Measurements from ENCODE around the gene PEX12. TPM values are rescaled to one million over a fixed set of nuclear protein-coding genes. Genes with fewer than 3 reads are reported as not detected.

The PEX12 gene
- total and polyA plus RNA-seq, 2 of the 4 experiments (the other 2 are of a cell fraction), result 4.5 to 7.9 TPM

- BruUV-seq (replicated peaks), result no TSS peak
- dilution Hi-C loops (cut with HindIII; ENCODE audit: low sequenced_read_pairs, unreplicated experiment), result no loop called here
- no peak overlapping the region for H2AFZ ChIP-seq (replicated peaks; ENCODE audit: low read length, poor library complexity)
- H3K14ac ChIP-seq (replicated peaks; ENCODE audit: low read depth, low read length), result no peak overlapping the region
- H3K23ac ChIP-seq (ENCODE audit: low read depth, low read length), result no peak overlapping the region
- 85% methylated on average over 32 of the region's 54 CpGs; no CpG with 5 or more reads in 1 of the 2 experiments for WGBS, 2 experiments (ENCODE audit: extremely low coverage in 2 of 2, insufficient read length in 1 of 2)
- DNase-seq (no peak), ATAC-seq (ENCODE audit: low read depth) (no peak)
- H2BK5ac ChIP-seq (ENCODE audit: low read depth, low read length, poor library complexity, severe bottlenecking), result no peak overlapping the region
- H3K18ac ChIP-seq (ENCODE audit: low read depth, low read length), result no peak overlapping the region
- H3K56ac ChIP-seq (ENCODE audit: extremely low read depth, insufficient read depth, low read length), result no peak overlapping the region
- H4K8ac ChIP-seq (ENCODE audit: low read depth in 2 of 2, low read length in 2 of 2), result no peak overlapping the region
- ChIA-PET POLR2A (ENCODE audit: unreplicated experiment) (no interaction called here), CTCF (interaction anchor here (1.0 kb wide), 1 partner anchor 339 kb away, joined by 5 read pairs; no protein-coding TSS in a partner anchor)
- H3K9me1 ChIP-seq (ENCODE audit: insufficient read depth, low read length), result no peaks in the 10 kb centered on the region
- H3K36me3 ChIP-seq (ENCODE audit: control insufficient read depth, insufficient read depth, low read length), result peaks cover 41% of the 10 kb centered on the region
- H3K27ac ChIP-seq (ENCODE audit: insufficient read depth, low read length), result no peak overlapping the region
- H4K20me1 ChIP-seq (ENCODE audit: insufficient read depth, low read length), result peaks cover 13% of the 10 kb centered on the region; the same call in 1 of the 2 replicates
- H3K4ac ChIP-seq (ENCODE audit: low read depth, low read length), result no peak overlapping the region
- no peak overlapping the region for H2BK20ac ChIP-seq (ENCODE audit: low read depth, low read length)
- no peaks in the 10 kb centered on the region for H3K4me1 ChIP-seq (ENCODE audit: control insufficient read depth, insufficient read depth, low read length)
- H2BK15ac ChIP-seq (ENCODE audit: low read depth, low read length), result no peak overlapping the region
- no peak overlapping the region for H4K5ac ChIP-seq (ENCODE audit: low read depth, low read length)
- H3K4me2 ChIP-seq (ENCODE audit: low read depth, low read length), result no peak overlapping the region
- H3K9ac ChIP-seq (ENCODE audit: low read depth, low read length), result no peak overlapping the region
- H4K91ac ChIP-seq (ENCODE audit: insufficient read depth, low read depth, low read length), result no peak overlapping the region
- intact Hi-C loops (cut with micrococcal nuclease), result no loop called here
- in situ Hi-C loops (cut with MboI; ENCODE audit: low sequenced_read_pairs), result loop anchor here (25.0 kb wide), 1 partner anchor 609 kb away; the partner anchor contains the start of gene LIG3
- H3K4me3 ChIP-seq (ENCODE audit: insufficient read depth, low read depth, low read length), result no peak overlapping the region
- no peaks in the 10 kb centered on the region for H3K9me3 ChIP-seq (ENCODE audit: control insufficient read depth, insufficient read depth, low read length)
- H2AK5ac ChIP-seq (ENCODE audit: low read depth, low read length), result no peak overlapping the region
- no peak overlapping the region for H2AK9ac ChIP-seq (replicated peaks; ENCODE audit: low read depth, low read length, poor library complexity)
- TF ChIP-seq FOS (IDR thresholded peaks at IDR 0.05; ENCODE audit: low read depth, low read length) (no peak), MXI1 (IDR thresholded peaks at IDR 0.05; ENCODE audit: borderline replicate concordance, low read depth, low read length) (no peak)
- no peak overlapping the region for H2BK120ac ChIP-seq (ENCODE audit: low read depth, low read length)
- no peaks in the 10 kb centered on the region for H3K27me3 ChIP-seq (ENCODE audit: control insufficient read depth, insufficient read depth, low read length)
- peaks cover 39 to 48% of the 10 kb centered on the region in 2 experiments for H3K79me1 ChIP-seq (ENCODE audit: low read depth in 1 of 2, low read length in 2 of 2)
Observed at GRCh38 chr17:35596530-35597233, 18.3 kb upstream of the PEX12 start.

Data from IMR-90 (cell line).